B cell (primary cell): ENCODE results near the gene CCDC57. TPM values are rescaled to one million over a fixed set of nuclear protein-coding genes. Genes with fewer than 3 reads are reported as not detected.

Experiments
- ATAC-seq: fragments of 200-7000 bp; cut with Tn5 transposase; one replicate; pipeline ENCODE4 v1.10.0; 2021; ENCODE audit warnings: low read depth, mild to moderate bottlenecking, moderate number of reproducible peaks, moderate library complexity
- CTCF ChIA-PET: fragments of 350-600 bp; sonication (Branson Sonifier 250); formaldehyde crosslinking; loops from one replicate; lab custom pipeline; 2021; ENCODE audit warnings: antibody characterized with exemption, inconsistent platforms; lab: Charles Lee
- POLR2A ChIA-PET: fragments of 350-600 bp; sonication (Branson Sonifier 250); formaldehyde crosslinking; loops from one replicate; lab custom pipeline; 2021; ENCODE audit warnings: antibody characterized with exemption; lab: Charles Lee
- DNase-seq: peaks from one replicate; pipeline ENCODE4 v3.0.0; 2013
- H2AFZ ChIP-seq: 2 replicates; pipeline ENCODE4 v1.6.1; 2012; ENCODE audit warnings: mild to moderate bottlenecking, low read depth, low read length; ENCODE audit not compliant: insufficient read depth, poor library complexity, severe bottlenecking
- H3K27ac ChIP-seq, 2 donors: 1 replicate in 1 of 2; 2 replicates in 1 of 2; pipeline ENCODE4 v1.5.1; 2012 to 2013; ENCODE audit warnings: low read length in 2 of 2, mild to moderate bottlenecking in 2 of 2, moderate library complexity in 1 of 2
- H3K27me3 ChIP-seq, 4 experiments: fragments of 200-600 bp in 1 of 4; sonication (generic) in 1 of 4; replicated peaks in 1 of 4; 1 replicate in 2 of 4; 2 replicates in 2 of 4; pipeline versions ENCODE4 v1.6.1 to v1.7.0; 2013 to 2016; ENCODE audit warnings: low read length in 3 of 4, mild to moderate bottlenecking in 2 of 4, mixed read lengths in 1 of 4, moderate library complexity in 1 of 4; ENCODE audit not compliant: insufficient read depth in 4 of 4, control insufficient read depth in 3 of 4; ENCODE audit errors: control extremely low read depth in 1 of 4
- H3K36me3 ChIP-seq, 2 experiments: replicated peaks in 1 of 2; 1 replicate in 1 of 2; 2 replicates in 1 of 2; pipeline versions ENCODE4 v1.6.1 to v1.7.1; 2013; ENCODE audit warnings: low read length in 1 of 2; ENCODE audit not compliant: insufficient read depth in 2 of 2, control insufficient read depth in 1 of 2; ENCODE audit errors: control extremely low read depth in 1 of 2, extremely low read depth in 1 of 2
- H3K4me1 ChIP-seq, 2 donors: fragments of 200-600 bp in 1 of 2; sonication (generic) in 1 of 2; 1 replicate in 1 of 2; 2 replicates in 1 of 2; pipeline versions ENCODE4 v1.5.1 to v1.6.1; 2013 to 2017; ENCODE audit warnings: low read length in 2 of 2; ENCODE audit not compliant: control insufficient read depth in 2 of 2, insufficient read depth in 2 of 2
- H3K4me2 ChIP-seq: replicated peaks from 2 replicates; pipeline ENCODE3; 2012; ENCODE audit warnings: mild to moderate bottlenecking, low read depth, low read length; ENCODE audit not compliant: poor library complexity, severe bottlenecking
- H3K4me3 ChIP-seq, 5 experiments: fragments of 200-600 bp in 1 of 5; sonication (generic) in 1 of 5; 1 replicate in 3 of 5; 2 replicates in 2 of 5; pipeline versions ENCODE4 v1.5.1 to v1.7.0; 2011 to 2016; ENCODE audit warnings: low read length in 4 of 5, mild to moderate bottlenecking in 4 of 5, low read depth in 2 of 5, control low read depth in 1 of 5, moderate library complexity in 1 of 5; ENCODE audit not compliant: insufficient read depth in 1 of 5; ENCODE audit errors: control extremely low read depth in 1 of 5, extremely low read depth in 1 of 5
- H3K79me2 ChIP-seq: fragments of 200-600 bp; sonication (generic); one replicate; pipeline ENCODE4 v1.6.0; 2016; ENCODE audit warnings: low read length; ENCODE audit not compliant: control insufficient read depth, insufficient read depth
- H3K9ac ChIP-seq: fragments of 200-600 bp; sonication (generic); 2 replicates; pipeline ENCODE4 v1.6.1; 2017; ENCODE audit warnings: mild to moderate bottlenecking, low read length, moderate library complexity
- H3K9me3 ChIP-seq, 3 donors: one replicate each; pipeline versions ENCODE4 v1.6.1 to v1.7.1; 2013; ENCODE audit warnings: low read length in 2 of 3; ENCODE audit not compliant: control insufficient read depth in 2 of 3, insufficient read depth in 1 of 3; ENCODE audit errors: control extremely low read depth in 1 of 3
- H4K20me1 ChIP-seq: 2 replicates; pipeline ENCODE4 v1.6.0; 2012; ENCODE audit warnings: mild to moderate bottlenecking, low read length; ENCODE audit not compliant: insufficient read depth, control insufficient read depth, poor library complexity, severe bottlenecking
- H3K27ac Mint-ChIP-seq: one replicate; pipeline ENCODE4 v1.8.0; 2021; ENCODE audit warnings: mixed read lengths
- H3K27me3 Mint-ChIP-seq: one replicate; pipeline ENCODE4 v1.8.0; 2021; ENCODE audit warnings: mixed read lengths
- H3K4me1 Mint-ChIP-seq: one replicate; pipeline ENCODE4 v1.8.0; 2021; ENCODE audit warnings: mixed read lengths
- H3K4me3 Mint-ChIP-seq: one replicate; pipeline ENCODE4 v1.8.0; 2021; ENCODE audit warnings: mixed read lengths
- H3K9me3 Mint-ChIP-seq: one replicate; pipeline ENCODE4 v1.8.0; 2022; ENCODE audit warnings: mixed read lengths; ENCODE audit not compliant: insufficient read depth
- EZH2 ChIP-seq: IDR thresholded peaks from 2 replicates; pipeline ENCODE4 v1.6.1; 2012; ENCODE audit warnings: borderline replicate concordance, low read depth, mild to moderate bottlenecking, moderate library complexity, low read length; ENCODE audit not compliant: insufficient read depth, poor library complexity, severe bottlenecking
- WGBS: methylation state at CpG from one replicate; pipeline ENCODE4 v1.1.5; 2013; ENCODE audit warnings: missing lambda C conversion rate; ENCODE audit not compliant: insufficient coverage; 5-methylcytosine and 5-hydroxymethylcytosine counted together
- intact Hi-C: fragments of 100-400 bp; cut with micrococcal nuclease; formaldehyde crosslinking; loops from one replicate; pipeline ENCODE4 v1.10.0; 2022
- polyA plus RNA-seq: library from polyadenylated mRNA; depleted of rRNA; stranded (reverse); fragments of >200 nt; gene quantifications from 2 replicates; pipeline ENCODE4 v1.2.3, GENCODE V29; 2012
- total RNA-seq, 2 donors: library from RNA; stranded (reverse); fragments of 120-200 nt in 1 of 2; gene quantifications; 1 replicate in 1 of 2; 2 replicates in 1 of 2; pipeline versions ENCODE4 v1.2.3 to v1.2.4, GENCODE V29; 2013 to 2022
- TF ChIP-seq, protein P1 (sequence below): fragments of 200-600 bp; IDR thresholded peaks from one replicate; pipeline ENCODE4 v1.8.0; 2022; ENCODE audit warnings: antibody characterized with exemption, mild to moderate bottlenecking

Gene CCDC57
- total and polyA plus RNA-seq, 2 donors (not counting 1 experiment from before 2014, with no cell fraction given): 49.7 to 67.2 TPM

DNA sequence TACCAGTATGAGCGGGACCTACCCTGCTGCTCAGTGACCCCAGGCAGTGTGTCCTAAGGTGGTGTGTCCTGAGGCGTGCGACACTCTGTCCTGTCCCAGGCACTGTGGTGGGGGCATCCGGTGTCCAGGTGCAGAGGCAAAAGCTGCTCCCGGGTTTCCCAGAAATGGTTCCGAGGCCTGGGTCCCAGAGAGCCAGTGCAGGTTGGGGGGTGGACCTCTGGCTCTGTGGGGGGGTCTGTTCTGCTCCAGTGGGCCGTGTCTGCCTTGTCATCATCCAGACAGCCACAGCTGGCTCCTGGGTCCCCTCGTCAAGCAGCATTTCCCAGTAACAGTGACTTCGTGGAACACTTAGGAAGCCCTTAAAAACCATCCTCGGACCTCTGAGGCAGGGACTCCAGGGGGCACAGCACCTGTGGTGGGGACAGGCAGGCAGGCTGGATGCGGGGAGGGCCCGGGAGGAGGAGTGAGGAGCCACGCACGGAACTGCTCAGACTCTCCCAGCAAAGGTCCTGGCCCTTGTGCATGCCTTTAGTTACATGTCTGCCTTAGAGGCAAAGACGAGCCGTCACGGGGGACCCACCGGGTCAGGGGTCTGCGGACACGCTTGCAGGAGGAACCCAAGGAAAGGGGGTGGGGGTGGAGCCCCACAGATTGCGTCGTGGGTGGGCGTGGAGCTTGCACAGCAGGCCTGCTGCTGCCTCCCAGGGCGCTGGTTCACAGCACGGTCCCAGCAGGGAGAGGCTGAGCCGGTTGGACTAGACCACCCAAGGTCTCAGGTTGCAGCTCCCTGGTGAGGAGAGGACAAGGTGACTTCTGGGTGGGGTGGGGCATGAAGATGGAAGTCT lies 21.8 kb upstream of the CCDC57 start:
- ATAC-seq: no peak
- H3K4me3 ChIP-seq: no peak overlapping the region
- POLR2A ChIA-PET: interaction anchor here (1.2 to 2.4 kb wide), 3 partner anchors 18 to 64 kb away, joined by 3 to 15 read pairs (median 6); no protein-coding TSS in a partner anchor
- no peaks in the 10 kb centered on the region for H3K9me3 Mint-ChIP-seq
- H3K9ac ChIP-seq: no peak overlapping the region
- H3K9me3 ChIP-seq: no peaks in the 10 kb centered on the region
- TF ChIP-seq, protein P1, sequence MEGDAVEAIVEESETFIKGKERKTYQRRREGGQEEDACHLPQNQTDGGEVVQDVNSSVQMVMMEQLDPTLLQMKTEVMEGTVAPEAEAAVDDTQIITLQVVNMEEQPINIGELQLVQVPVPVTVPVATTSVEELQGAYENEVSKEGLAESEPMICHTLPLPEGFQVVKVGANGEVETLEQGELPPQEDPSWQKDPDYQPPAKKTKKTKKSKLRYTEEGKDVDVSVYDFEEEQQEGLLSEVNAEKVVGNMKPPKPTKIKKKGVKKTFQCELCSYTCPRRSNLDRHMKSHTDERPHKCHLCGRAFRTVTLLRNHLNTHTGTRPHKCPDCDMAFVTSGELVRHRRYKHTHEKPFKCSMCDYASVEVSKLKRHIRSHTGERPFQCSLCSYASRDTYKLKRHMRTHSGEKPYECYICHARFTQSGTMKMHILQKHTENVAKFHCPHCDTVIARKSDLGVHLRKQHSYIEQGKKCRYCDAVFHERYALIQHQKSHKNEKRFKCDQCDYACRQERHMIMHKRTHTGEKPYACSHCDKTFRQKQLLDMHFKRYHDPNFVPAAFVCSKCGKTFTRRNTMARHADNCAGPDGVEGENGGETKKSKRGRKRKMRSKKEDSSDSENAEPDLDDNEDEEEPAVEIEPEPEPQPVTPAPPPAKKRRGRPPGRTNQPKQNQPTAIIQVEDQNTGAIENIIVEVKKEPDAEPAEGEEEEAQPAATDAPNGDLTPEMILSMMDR: no peak
- no peak for TF ChIP-seq EZH2
- peaks cover under 1% of the 10 kb centered on the region for H3K79me2 ChIP-seq
- H3K27me3 ChIP-seq: no peaks in the 10 kb centered on the region
- peak overlapping the region; percentile 65 for H3K27ac Mint-ChIP-seq
- peaks cover 30 to 81% of the 10 kb centered on the region in 2 donors for H3K4me1 ChIP-seq
- no peak overlapping the region for H3K27ac ChIP-seq
- intact Hi-C loops: no loop called here
- H3K4me2 ChIP-seq: no peak overlapping the region
- peaks cover 0 to 5% of the 10 kb centered on the region in 2 experiments for H3K36me3 ChIP-seq
- peaks cover 50% of the 10 kb centered on the region for H3K4me1 Mint-ChIP-seq
- CTCF ChIA-PET: interaction anchor here (1.0 to 5.1 kb wide), 7 partner anchors 28 to 204 kb away, joined by 4 to 53 read pairs (median 5); partner anchors contain the start of gene CD7
- DNase-seq: no peak
- H2AFZ ChIP-seq: no peak overlapping the region
- no peaks in the 10 kb centered on the region for H3K27me3 Mint-ChIP-seq
- H3K4me3 Mint-ChIP-seq: peak overlapping the region; percentile 23
- H4K20me1 ChIP-seq: peaks cover 71% of the 10 kb centered on the region
- 71% methylated on average over 25 of the region's 26 CpGs for WGBS
